Measurements from ENCODE around the gene EPSTI1.
"Not testable (repeated sequence)": the region's sequence is repeated elsewhere in the genome, so short reads cannot be mapped to it uniquely, and the experiment has no call there.

Gene EPSTI1, protein sequence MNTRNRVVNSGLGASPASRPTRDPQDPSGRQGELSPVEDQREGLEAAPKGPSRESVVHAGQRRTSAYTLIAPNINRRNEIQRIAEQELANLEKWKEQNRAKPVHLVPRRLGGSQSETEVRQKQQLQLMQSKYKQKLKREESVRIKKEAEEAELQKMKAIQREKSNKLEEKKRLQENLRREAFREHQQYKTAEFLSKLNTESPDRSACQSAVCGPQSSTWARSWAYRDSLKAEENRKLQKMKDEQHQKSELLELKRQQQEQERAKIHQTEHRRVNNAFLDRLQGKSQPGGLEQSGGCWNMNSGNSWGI

GRCh38 chr13:42991898-42992763 is at the start of gene EPSTI1:
EPSTI1 (minus strand) TSS chr13:42992241; CDS start chr13:42992165, 76 bp downstream.
- in situ Hi-C loops (cut with MboI; ENCODE audit: low sequenced_read_pairs), result no loop called here

GRCh38 chr13:43041369-43041921 is 49.4 kb upstream of the EPSTI1 start:
- in situ Hi-C loops (cut with MboI; ENCODE audit: low sequenced_read_pairs), result no loop called here

DNA sequence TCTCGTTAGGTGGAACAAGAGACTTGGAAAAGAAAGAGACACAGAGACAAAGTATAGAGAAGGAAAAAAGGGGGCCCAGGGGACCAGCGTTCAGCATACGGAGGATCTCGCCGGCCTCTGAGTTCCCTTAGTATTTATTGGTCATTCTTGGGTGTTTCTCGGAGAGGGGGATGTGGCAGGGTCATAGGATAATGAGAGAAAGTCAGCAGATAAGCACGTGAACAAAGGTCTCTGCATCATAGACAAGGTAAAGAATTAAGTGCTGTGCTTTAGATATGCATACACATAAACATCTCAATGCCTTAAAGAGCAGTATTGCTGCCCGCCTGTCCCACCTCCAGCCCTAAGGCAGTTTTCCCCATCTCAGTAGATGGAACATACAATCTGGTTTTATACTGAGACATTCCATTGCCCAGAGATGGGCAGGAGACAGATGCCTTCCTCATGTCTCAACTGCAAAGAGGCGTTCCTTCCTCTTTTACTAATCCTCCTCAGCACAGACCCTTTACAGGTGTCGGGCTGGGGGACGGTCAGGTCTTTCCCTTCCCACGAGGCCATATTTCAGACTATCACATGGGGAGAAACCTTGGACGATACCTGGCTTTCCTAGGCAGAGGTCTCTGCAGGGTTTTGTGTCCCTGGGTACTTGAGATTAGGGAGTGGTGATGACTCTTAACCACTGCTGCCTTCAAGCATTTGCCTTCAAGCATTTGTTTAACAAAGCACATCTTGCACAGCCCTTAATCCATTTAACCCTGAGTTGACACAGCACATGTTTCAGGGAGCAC is 48.7 kb upstream of the EPSTI1 start:
- in situ Hi-C loops (cut with MboI; ENCODE audit: low sequenced_read_pairs), result not testable (repeated sequence)

GRCh38 chr13:43039966-43040365 is 47.9 kb upstream of the EPSTI1 start:
- in situ Hi-C loops (cut with MboI; ENCODE audit: low sequenced_read_pairs), result no loop called here

- in situ Hi-C loops (cut with MboI; ENCODE audit: low sequenced_read_pairs), result no loop called here
Observed at GRCh38 chr13:43036351-43037250, 44.6 kb upstream of the EPSTI1 start.

DNA sequence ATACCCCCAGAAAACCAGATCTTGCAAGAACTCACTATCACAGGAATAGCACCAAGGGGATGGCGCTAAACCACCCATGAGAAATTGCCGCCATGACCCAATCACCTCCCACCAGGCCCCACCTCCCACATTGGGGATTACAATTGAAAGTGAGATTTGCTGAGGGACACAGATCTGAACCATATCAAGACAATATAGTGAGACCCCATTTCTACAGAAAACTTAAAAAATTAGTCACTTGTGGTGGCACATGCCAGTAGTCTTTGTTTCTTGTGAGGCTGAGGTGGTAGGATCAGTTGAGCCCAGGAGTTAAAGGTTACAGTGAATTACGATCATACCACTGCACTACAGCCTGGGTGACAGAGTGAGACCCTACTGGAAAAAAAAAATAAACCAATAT is 41.0 kb upstream of the EPSTI1 start:
- in situ Hi-C loops (cut with MboI; ENCODE audit: low sequenced_read_pairs), result no loop called here

GRCh38 chr13:43031881-43032280 is 39.8 kb upstream of the EPSTI1 start:
- in situ Hi-C loops (cut with MboI; ENCODE audit: low sequenced_read_pairs), result no loop called here

DNA sequence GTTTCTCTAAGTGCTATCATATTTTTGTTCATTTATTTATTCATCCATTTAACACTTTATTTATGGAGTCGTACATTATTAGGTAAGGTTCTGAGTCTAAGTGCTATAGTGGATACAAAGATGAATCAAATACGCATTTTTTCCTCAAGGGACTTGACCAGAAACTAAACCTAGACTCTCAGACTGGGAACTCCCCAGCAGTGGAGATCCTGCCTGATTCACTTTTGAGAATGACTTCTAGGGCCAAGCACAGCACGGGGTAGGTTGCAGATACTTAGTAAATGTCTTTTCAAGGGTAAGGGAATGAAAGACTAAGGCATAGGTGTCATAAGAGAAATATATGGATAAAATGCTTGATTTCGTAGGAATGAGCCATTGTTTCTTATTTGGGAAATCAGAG is 38.5 kb upstream of the EPSTI1 start:
- in situ Hi-C loops (cut with MboI; ENCODE audit: low sequenced_read_pairs), result no loop called here

DNA sequence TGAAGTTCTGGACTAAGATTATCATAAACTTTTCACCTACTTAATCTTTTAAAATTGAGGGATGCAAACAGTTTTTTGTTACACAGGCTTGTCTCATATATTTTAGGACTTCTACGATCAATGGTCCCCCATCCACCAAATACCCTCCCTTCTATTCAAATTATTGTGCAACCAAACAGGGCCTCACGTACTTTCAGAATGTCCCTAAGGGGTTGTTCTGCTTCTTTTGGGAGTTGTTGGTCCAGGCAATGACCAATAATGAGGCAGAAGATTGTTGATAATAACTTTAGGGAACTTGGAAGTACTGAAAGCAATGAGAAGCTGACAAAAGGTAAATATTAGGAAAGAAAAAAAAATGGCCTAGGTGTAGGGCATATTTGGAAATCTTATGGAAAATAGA is 34.2 kb upstream of the EPSTI1 start:
- in situ Hi-C loops (cut with MboI; ENCODE audit: low sequenced_read_pairs), result no loop called here

GRCh38 chr13:43023289-43023963 is 31.4 kb upstream of the EPSTI1 start, which contains the start of gene DNAJC15:
DNAJC15 (plus strand) TSS chr13:43023586; CDS start chr13:43023627, 41 bp downstream.
- in situ Hi-C loops (cut with MboI; ENCODE audit: low sequenced_read_pairs), result no loop called here

- in situ Hi-C loops (cut with MboI; ENCODE audit: low sequenced_read_pairs), result no loop called here
Observed at GRCh38 chr13:43022934-43023288, 30.9 kb upstream of the EPSTI1 start.

DNA sequence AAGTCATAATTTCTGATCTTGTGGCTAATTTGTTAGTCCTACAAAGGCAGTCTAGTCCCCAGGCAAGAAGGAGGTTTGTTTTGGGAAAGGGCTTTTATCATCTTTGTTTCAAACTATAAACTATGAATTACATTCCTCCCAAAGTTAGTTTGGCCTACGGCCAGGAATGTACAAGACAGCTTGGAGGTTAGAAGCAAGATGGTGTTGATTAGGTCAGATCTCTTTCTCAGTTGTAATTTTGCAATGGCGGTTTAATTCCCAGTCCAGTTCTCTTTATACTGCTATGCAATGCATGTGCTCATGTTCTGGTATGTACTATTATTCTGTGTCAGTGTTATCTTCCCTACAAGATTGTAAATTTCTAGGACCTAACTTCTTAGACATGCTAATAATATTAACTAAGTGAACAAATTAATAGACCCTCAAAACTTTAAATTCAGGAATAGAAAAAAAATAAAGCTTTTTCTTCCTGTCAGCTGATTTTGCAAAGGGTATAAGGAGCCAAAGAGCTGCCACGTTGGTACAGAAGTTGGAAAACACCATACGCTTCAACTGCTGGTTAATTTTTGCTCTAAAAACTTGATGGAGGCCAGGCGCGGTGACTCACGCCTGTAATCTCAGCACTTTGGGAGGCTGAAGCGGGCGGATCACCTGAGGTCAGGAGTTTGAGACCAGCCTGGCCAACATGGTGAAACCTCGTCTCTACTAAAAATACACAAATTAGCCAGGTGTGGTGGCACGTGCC is 30.1 kb upstream of the EPSTI1 start:
- in situ Hi-C loops (cut with MboI; ENCODE audit: low sequenced_read_pairs), result no loop called here

DNA sequence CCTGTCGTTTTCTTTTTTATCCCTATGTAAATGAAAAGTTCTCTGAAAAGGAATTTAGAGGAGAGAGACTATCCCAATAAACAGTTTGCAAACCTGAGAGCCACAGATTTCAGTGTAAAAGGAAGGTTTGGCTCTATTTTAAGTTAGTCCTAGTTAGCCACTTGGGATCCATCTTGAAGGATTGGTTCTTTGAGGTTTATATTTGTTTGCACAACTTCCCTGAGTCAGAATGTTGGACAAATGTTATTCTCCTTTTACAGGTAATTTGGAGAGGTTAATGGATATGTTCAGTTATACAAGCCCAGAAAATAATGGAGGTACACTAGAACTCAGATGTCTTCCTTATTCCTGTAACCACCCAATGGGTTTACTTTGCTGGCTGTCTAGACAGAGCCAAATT is 28.8 kb upstream of the EPSTI1 start:
- in situ Hi-C loops (cut with MboI; ENCODE audit: low sequenced_read_pairs), result no loop called here

GRCh38 chr13:43019811-43020210 is 27.8 kb upstream of the EPSTI1 start:
- in situ Hi-C loops (cut with MboI; ENCODE audit: low sequenced_read_pairs), result no loop called here

- in situ Hi-C loops (cut with MboI; ENCODE audit: low sequenced_read_pairs), result no loop called here
Observed at GRCh38 chr13:43016226-43016625, 24.2 kb upstream of the EPSTI1 start.

DNA sequence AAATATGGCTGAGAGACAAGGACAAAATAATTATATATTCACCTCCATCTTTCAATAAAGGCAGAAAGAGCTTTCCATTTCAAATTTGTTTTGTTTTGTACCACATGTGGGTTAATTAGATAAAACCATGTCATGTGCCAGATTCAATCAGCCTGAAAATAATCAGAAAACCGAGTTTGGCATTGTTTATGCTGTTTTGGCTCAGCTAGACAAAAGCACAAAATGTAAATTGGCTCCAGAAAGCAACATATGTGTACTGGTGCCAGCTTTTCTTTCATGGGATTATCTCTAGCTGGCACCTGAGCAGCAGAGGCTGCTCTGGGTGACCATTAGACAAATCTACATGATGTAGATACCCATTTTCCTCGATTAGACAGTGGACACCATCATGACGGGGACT is 22.1 kb upstream of the EPSTI1 start:
- in situ Hi-C loops (cut with MboI; ENCODE audit: low sequenced_read_pairs), result no loop called here

DNA sequence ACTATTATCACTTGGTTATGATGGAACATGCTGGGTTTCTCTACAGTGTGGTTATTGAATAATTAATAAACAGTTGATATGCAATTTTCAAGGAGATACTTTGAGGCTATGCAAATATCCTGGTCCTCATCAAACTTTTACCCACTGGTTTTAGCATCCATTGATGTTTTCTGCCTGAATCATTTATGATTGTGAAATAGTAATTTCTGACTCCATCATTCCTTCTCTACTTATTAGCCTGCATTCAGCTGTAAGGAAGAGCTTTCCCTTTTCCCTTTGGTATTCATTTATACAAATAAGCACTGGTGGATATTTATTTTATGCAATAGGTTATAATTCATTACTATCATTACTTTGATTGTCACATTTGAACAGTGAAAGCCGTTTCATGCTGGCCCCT is 17.5 kb upstream of the EPSTI1 start:
- in situ Hi-C loops (cut with MboI; ENCODE audit: low sequenced_read_pairs), result no loop called here

- in situ Hi-C loops (cut with MboI; ENCODE audit: low sequenced_read_pairs), result no loop called here
Observed at GRCh38 chr13:43008596-43008995, 16.6 kb upstream of the EPSTI1 start.

Measured in HL-60/S4 treated with retinoic acid at 250 ng/mL for 4 days and 3 days (cell line).